K562 (cell line): ENCODE data around the gene PPP1R14C. TPM values are rescaled to one million over a fixed set of nuclear protein-coding genes. Genes with fewer than 3 reads are reported as not detected.

ENCODE experiments used
- ATAC-seq: fragments of 200-7000 bp; cut with Tn5 transposase; 3 replicates; pipeline ENCODE4 v1.9.1; 2020; ENCODE audit warnings: moderate library complexity
- BruUV-seq: library from RNA; stranded (reverse); fragments of 400-500 nt; replicated peaks from 2 replicates; lab custom pipeline; 2021; lab: Mats Ljungman, UMichigan
- CTCF ChIA-PET: fragments of 300-600 bp; formaldehyde crosslinking; extraction: SDS; loops from one replicate; lab custom pipeline; 2021; ENCODE audit warnings: low intra/inter-chr PET ratio; lab: Yijun Ruan, JAX
- POLR2A ChIA-PET: fragments of 300-600, 350-650 bp; sonication (Branson Sonifier 250); formaldehyde crosslinking; extraction: SDS; loops from one replicate; lab custom pipeline; 2021; ENCODE audit warnings: antibody characterized with exemption, inconsistent platforms; lab: Yijun Ruan, JAX
- DNase-seq, 4 experiments: peaks; one replicate each; pipeline versions ENCODE4 v3.0.0 to v3.0.0-alpha.2; 2011 to 2018; ENCODE audit warnings: low spot score in 3 of 4, mixed read lengths in 3 of 4; ENCODE audit errors: extremely low read depth in 1 of 4
- FAIRE-seq: peaks from 2 replicates; lab custom pipeline; 2011; peaks lifted over from hg19 to GRCh38; lab: Jason Lieb, UNC
- H2AFZ ChIP-seq: 2 replicates; pipeline ENCODE4 v1.6.0; 2011; ENCODE audit warnings: low read depth, low read length, control low read depth, inconsistent platforms
- H3K27ac ChIP-seq: fragments of 200-600 bp; 3 replicates; pipeline ENCODE4 v1.8.0; 2011; ENCODE audit warnings: low read depth, mild to moderate bottlenecking, control low read depth, inconsistent platforms, low read length, moderate library complexity, mixed read lengths; ENCODE audit errors: extremely low read depth
- H3K27me3 ChIP-seq, 2 experiments: fragments of 300-600 bp in 1 of 2; 2 replicates in 1 of 2; 3 replicates in 1 of 2; pipeline versions ENCODE4 v1.6.0 to v1.8.0; 2011; ENCODE audit warnings: inconsistent platforms in 2 of 2, low read length in 2 of 2, mild to moderate bottlenecking in 1 of 2, mixed read lengths in 1 of 2, moderate library complexity in 1 of 2; ENCODE audit not compliant: control insufficient read depth in 2 of 2, insufficient read depth in 2 of 2
- H3K36me3 ChIP-seq: fragments of 300-600 bp; 3 replicates; pipeline ENCODE4 v1.8.0; 2011; ENCODE audit warnings: mild to moderate bottlenecking, low read length, inconsistent platforms; ENCODE audit not compliant: control insufficient read depth, insufficient read depth
- H3K4me1 ChIP-seq, 2 experiments: fragments of 200-600 bp in 1 of 2; replicated peaks in 1 of 2; 2 replicates in 1 of 2; 3 replicates in 1 of 2; pipeline versions ENCODE4 v1.5.1 to v1.8.0; 2011; ENCODE audit warnings: inconsistent platforms in 2 of 2, low read length in 2 of 2, mild to moderate bottlenecking in 1 of 2, mixed read lengths in 1 of 2, moderate library complexity in 1 of 2; ENCODE audit not compliant: control insufficient read depth in 2 of 2, insufficient read depth in 2 of 2
- H3K4me2 ChIP-seq: 2 replicates; pipeline ENCODE4 v1.6.1; 2011; ENCODE audit warnings: low read length, control low read depth, inconsistent platforms, mixed read lengths; ENCODE audit not compliant: insufficient read depth
- H3K4me3 ChIP-seq: fragments of 200-600 bp; sonication (generic), shearing (Covaris generic); 2 replicates; pipeline ENCODE4 v1.5.1; 2016; ENCODE audit warnings: control low read depth, inconsistent platforms
- H3K79me2 ChIP-seq: fragments of 200-600 bp; 3 replicates; pipeline ENCODE4 v1.8.0; 2011; ENCODE audit warnings: low read length, inconsistent platforms; ENCODE audit not compliant: control insufficient read depth, insufficient read depth
- H3K9ac ChIP-seq, 2 experiments: 2 replicates each; pipeline versions ENCODE4 v1.6.0 to v1.6.1; 2011; ENCODE audit warnings: low read depth in 2 of 2, low read length in 2 of 2, control low read depth in 1 of 2, inconsistent platforms in 1 of 2, mild to moderate bottlenecking in 1 of 2, mixed read lengths in 1 of 2; ENCODE audit not compliant: insufficient read depth in 1 of 2
- H3K9me1 ChIP-seq: one replicate; pipeline ENCODE4 v1.6.0; 2011; ENCODE audit warnings: inconsistent platforms, mild to moderate bottlenecking, low read length, moderate library complexity; ENCODE audit not compliant: control insufficient read depth, insufficient read depth
- H3K9me3 ChIP-seq: replicated peaks from 2 replicates; pipeline ENCODE4 v1.5.1; 2011; ENCODE audit warnings: low read depth, low read length, inconsistent platforms; ENCODE audit not compliant: control insufficient read depth, insufficient read depth
- H4K20me1 ChIP-seq: replicated peaks from 2 replicates; pipeline ENCODE4 v1.6.1; 2011; ENCODE audit warnings: low read length, inconsistent platforms, mixed read lengths; ENCODE audit not compliant: control insufficient read depth, insufficient read depth
- ARHGAP35 ChIP-seq: fragments of 450-650 bp; IDR thresholded peaks from 2 replicates; pipeline ENCODE4 v1.6.1; 2018; ENCODE audit not compliant: partially characterized antibody
- TRIM24 ChIP-seq, 2 experiments: fragments of 450-650 bp; IDR thresholded peaks; 2 replicates each; pipeline ENCODE4 v1.6.1; 2016
- ZBTB33 ChIP-seq: sonication (generic); formaldehyde crosslinking; IDR thresholded peaks from 2 replicates; pipeline ENCODE4 v1.8.1; 2023; ENCODE audit warnings: mild to moderate bottlenecking, missing genetic modification reagents
- WGBS: fragments of 100-300 bp; shearing (Covaris generic); methylation state at CpG from one replicate; pipeline ENCODE4 v1.1.6; 2016; ENCODE audit warnings: low coverage, mixed read lengths; ENCODE audit not compliant: insufficient coverage; ENCODE audit errors: missing lambda C conversion rate; 5-methylcytosine and 5-hydroxymethylcytosine counted together
- in situ Hi-C: fragments of 300-500 bp; cut with MboI; formaldehyde crosslinking; loops from 4 replicates; pipeline ENCODE4 v1.15.0; 2018; ENCODE audit warnings: inconsistent platforms, mixed read lengths
- intact Hi-C: fragments of 100-400 bp; cut with micrococcal nuclease; formaldehyde crosslinking; loops from 2 replicates; pipeline ENCODE4 v1.14.2; 2022
- polyA plus RNA-seq, 8 experiments: library from polyadenylated mRNA; depleted of rRNA in 4 of 8; stranded (reverse) in 5 of 8; unstranded in 3 of 8; fragments of >200 nt; fragmentation: Nextera tagmentation in 2 of 8; fragmentation: Illumina TruSeq in 1 of 8; extraction: Ambion mirVana in 2 of 8; extraction: Trizol in 1 of 8; gene quantifications; 2 replicates each; pipeline versions ENCODE4 v1.2.1 to v1.2.3, GENCODE V29; 2011 to 2014; ENCODE audit warnings: inconsistent platforms in 1 of 8, missing spikeins in 1 of 8
- total RNA-seq, 7 experiments: library from RNA; depleted of rRNA in 6 of 7; stranded (reverse); fragments of >200 nt in 6 of 7; fragmentation: Illumina TruSeq in 2 of 7; extraction: Trizol in 2 of 7; gene quantifications; 2 replicates each; pipeline versions ENCODE4 v1.2.1 to v1.2.3, GENCODE V29; 2011 to 2021; ENCODE audit warnings: low replicate concordance in 1 of 7

Gene PPP1R14C
- total and polyA plus RNA-seq, 9 of the 15 experiments (the other 6 are each of a cell fraction or from before 2014, with no cell fraction given): 4.5 to 16.6 (median 11.9) TPM

GRCh38 chr6:150177952-150178520 lies 35.2 kb downstream of the PPP1R14C start:
- 87% methylated on average over 12 of the region's 12 CpGs for WGBS
- Histone ChIP-seq H3K27ac (no peak overlapping the region), H2AFZ (no peak overlapping the region), H3K9ac (peak overlapping the region in 1 of 2 experiments; percentile 71; a peak in 2 of 4 replicates), H3K36me3 (no peaks in the 10 kb centered on the region), H3K9me1 (no peaks in the 10 kb centered on the region), H3K4me1 (peaks cover 7 to 9% of the 10 kb centered on the region in 2 experiments; a peak in 4 of 5 replicates), H3K4me3 (no peak overlapping the region), H4K20me1 (no peaks in the 10 kb centered on the region), H3K9me3 (no peaks in the 10 kb centered on the region), H3K27me3 (no peaks in the 10 kb centered on the region), H3K4me2 (no peak overlapping the region), H3K79me2 (peaks cover 2% of the 10 kb centered on the region; the same call in 1 of the 3 replicates)
- ATAC-seq (peak; percentile 9; the same call in 2 of the 3 replicates), DNase-seq (no peak), FAIRE-seq (no peak)
- no TSS peak for BruUV-seq
- POLR2A ChIA-PET: interaction anchor here (0.6 to 1.2 kb wide), 2 partner anchors 13 to 15 kb away, joined by 4 read pairs; no protein-coding TSS in a partner anchor
- no peak for TF ChIP-seq TRIM24 (IDR thresholded peaks at IDR 0.05)
- TF ChIP-seq ZBTB33 (CRISPR knock-in tag): peak; percentile 87
- no peak for TF ChIP-seq ARHGAP35
- intact Hi-C loops: no loop called here
- CTCF ChIA-PET: no interaction called here
- in situ Hi-C loops: no loop called here
